Measurements from ENCODE around the gene LAMA5.

DNA sequence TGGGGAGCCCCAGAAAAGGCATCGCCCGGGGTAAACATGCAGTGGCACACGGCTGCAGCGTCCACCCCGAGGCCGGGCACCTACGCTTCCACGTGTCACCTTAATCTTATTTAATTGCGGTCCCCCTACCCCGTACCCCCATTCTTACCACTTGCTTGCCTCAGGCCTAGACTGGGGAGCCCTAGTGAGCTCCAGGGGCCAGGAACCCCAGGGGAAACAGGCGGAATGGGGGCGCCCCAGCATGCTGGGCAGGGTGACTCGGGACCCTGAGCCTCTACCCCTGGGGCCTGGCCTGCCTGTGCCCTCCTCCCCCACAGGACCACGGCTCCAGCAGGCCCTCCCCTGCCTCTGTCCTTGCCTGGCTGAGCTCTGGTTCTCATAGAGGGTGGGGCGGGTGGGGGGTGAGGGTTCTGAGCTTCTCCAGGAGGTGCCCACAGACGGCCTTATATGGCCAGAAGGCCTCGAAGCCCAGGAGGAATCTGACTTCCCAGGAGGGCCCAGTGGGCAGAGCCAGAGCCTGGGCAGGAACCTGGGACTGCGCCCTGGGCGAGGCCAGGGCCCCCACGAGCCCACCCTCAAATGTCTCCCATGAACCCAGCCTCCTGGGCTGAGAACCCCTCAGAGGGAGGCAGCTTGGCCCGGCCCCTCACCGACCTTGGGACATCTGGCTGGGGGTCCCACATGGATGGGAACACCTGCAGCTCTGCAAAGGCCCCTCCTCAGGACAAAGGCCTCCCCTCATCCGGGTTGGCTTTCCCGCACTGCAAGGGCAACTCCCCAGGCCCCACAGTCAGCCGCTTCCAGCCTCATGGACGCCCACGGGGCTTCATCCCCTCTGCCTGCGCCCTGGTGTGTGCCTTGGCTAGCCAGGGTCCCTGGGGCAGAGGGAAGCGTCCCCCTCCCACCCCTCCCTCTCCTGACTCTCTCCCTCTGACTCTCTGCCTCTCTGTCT, 5.2 kb upstream of the LAMA5 start:
- TF ChIP-seq, protein P1, sequence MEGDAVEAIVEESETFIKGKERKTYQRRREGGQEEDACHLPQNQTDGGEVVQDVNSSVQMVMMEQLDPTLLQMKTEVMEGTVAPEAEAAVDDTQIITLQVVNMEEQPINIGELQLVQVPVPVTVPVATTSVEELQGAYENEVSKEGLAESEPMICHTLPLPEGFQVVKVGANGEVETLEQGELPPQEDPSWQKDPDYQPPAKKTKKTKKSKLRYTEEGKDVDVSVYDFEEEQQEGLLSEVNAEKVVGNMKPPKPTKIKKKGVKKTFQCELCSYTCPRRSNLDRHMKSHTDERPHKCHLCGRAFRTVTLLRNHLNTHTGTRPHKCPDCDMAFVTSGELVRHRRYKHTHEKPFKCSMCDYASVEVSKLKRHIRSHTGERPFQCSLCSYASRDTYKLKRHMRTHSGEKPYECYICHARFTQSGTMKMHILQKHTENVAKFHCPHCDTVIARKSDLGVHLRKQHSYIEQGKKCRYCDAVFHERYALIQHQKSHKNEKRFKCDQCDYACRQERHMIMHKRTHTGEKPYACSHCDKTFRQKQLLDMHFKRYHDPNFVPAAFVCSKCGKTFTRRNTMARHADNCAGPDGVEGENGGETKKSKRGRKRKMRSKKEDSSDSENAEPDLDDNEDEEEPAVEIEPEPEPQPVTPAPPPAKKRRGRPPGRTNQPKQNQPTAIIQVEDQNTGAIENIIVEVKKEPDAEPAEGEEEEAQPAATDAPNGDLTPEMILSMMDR (IDR thresholded peaks at IDR 0.05): no peak
- TF ChIP-seq POLR2A (IDR thresholded peaks at IDR 0.05): no peak

Measured in ovary (tissue), 3 donors.